HG02852 (cell line): ENCODE measurements around the gene TCL1B.
A peak's percentile ranks its signal among the peaks of the same experiment; 100 is the strongest.

Experiments used
- ATAC-seq: cut with Tn5 transposase; IDR thresholded peaks from one replicate; pipeline ENCODE4 v1.9.1; 2021; ENCODE audit warnings: mild to moderate bottlenecking, moderate library complexity; ENCODE audit not compliant: unreplicated experiment

Gene TCL1B

GRCh38 chr14:95700221-95700976 is 14.2 kb downstream of the TCL1B start:
- no peak for ATAC-seq

GRCh38 chr14:95701846-95702221 is 15.6 kb downstream of the TCL1B start:
- ATAC-seq: no peak

- ATAC-seq: no peak
These were observed 17.1 kb downstream of the TCL1B start for GRCh38 chr14:95703341-95703740.

GRCh38 chr14:95703805-95704204 is 17.6 kb downstream of the TCL1B start:
- ATAC-seq: no peak

GRCh38 chr14:95705518-95705917 is 19.3 kb downstream of the TCL1B start:
- no peak for ATAC-seq

- ATAC-seq: no peak
These were observed 21.1 kb downstream of the TCL1B start for GRCh38 chr14:95707327-95707726.

- ATAC-seq: no peak
These were observed 23.9 kb downstream of the TCL1B start for GRCh38 chr14:95710106-95710505.

GRCh38 chr14:95711476-95712176 is 25.4 kb downstream of the TCL1B start:
- no peak for ATAC-seq

GRCh38 chr14:95712398-95712797 is 26.2 kb downstream of the TCL1B start:
- no peak for ATAC-seq

GRCh38 chr14:95713596-95714371 is 27.6 kb downstream of the TCL1B start, which contains the start of gene TCL1A:
TCL1A (minus strand) TSS chr14:95714125; CDS start chr14:95714066, 59 bp downstream.
- ATAC-seq: peak; percentile 80

- ATAC-seq: no peak
These were observed 36.4 kb downstream of the TCL1B start for GRCh38 chr14:95722525-95723190.

- peak; percentile 85 for ATAC-seq
These were observed 39.6 kb downstream of the TCL1B start for GRCh38 chr14:95725685-95726336.

- no peak for ATAC-seq
These were observed 41.0 kb downstream of the TCL1B start for GRCh38 chr14:95727056-95727700.

GRCh38 chr14:95729402-95730028 is 43.3 kb downstream of the TCL1B start:
- ATAC-seq: peak; percentile 48

GRCh38 chr14:95730126-95730525 is 43.9 kb downstream of the TCL1B start:
- no peak for ATAC-seq

GRCh38 chr14:95733212-95733611 is 47.0 kb downstream of the TCL1B start:
- ATAC-seq: no peak

GRCh38 chr14:95739356-95739755 is 53.1 kb downstream of the TCL1B start:
- no peak for ATAC-seq

- ATAC-seq: no peak
These were observed 54.8 kb downstream of the TCL1B start for GRCh38 chr14:95741038-95741490.

- no peak for ATAC-seq
These were observed 55.6 kb downstream of the TCL1B start for GRCh38 chr14:95741781-95742180.
